Adrenal gland (tissue), 5 donors: ENCODE results near the gene RNF31.

Experiments used
- POLR2A ChIP-seq, 2 donors: fragments of 450-650 bp; IDR thresholded peaks; one replicate each; pipeline ENCODE4 v1.6.1; 2017; ENCODE audit warnings: antibody characterized with exemption in 2 of 2, mild to moderate bottlenecking in 2 of 2, moderate library complexity in 1 of 2
- TF ChIP-seq, protein P1 (sequence below), 6 experiments: fragments of 450-650 bp in 4 of 6; fragments of 200-600 bp in 2 of 6; sonication (generic) in 1 of 6; IDR thresholded peaks; 1 replicate in 5 of 6; 2 replicates in 1 of 6; pipeline versions ENCODE4 v1.5.1 to v1.8.0; 2016 to 2021; ENCODE audit warnings: antibody characterized with exemption in 6 of 6, mild to moderate bottlenecking in 2 of 6, moderate library complexity in 1 of 6
- donor health status: DM: no; HTN: no; CAD: no.

DNA sequence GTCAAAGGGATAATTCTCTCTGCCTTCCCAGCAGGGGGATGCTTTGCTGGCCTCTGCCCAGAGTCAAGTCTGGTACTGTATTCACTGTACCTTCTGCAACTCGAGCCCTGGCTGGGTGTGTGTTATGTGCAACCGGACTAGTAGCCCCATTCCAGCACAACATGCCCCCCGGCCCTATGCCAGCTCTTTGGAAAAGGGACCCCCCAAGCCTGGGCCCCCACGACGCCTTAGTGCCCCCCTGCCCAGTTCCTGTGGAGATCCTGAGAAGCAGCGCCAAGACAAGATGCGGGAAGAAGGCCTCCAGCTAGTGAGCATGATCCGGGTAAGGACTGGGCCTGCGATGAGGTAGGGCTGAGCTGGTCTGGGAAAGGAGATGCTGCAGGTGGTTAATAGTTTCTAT, 3.3 kb downstream of the RNF31 start:
- TF ChIP-seq, protein P1, sequence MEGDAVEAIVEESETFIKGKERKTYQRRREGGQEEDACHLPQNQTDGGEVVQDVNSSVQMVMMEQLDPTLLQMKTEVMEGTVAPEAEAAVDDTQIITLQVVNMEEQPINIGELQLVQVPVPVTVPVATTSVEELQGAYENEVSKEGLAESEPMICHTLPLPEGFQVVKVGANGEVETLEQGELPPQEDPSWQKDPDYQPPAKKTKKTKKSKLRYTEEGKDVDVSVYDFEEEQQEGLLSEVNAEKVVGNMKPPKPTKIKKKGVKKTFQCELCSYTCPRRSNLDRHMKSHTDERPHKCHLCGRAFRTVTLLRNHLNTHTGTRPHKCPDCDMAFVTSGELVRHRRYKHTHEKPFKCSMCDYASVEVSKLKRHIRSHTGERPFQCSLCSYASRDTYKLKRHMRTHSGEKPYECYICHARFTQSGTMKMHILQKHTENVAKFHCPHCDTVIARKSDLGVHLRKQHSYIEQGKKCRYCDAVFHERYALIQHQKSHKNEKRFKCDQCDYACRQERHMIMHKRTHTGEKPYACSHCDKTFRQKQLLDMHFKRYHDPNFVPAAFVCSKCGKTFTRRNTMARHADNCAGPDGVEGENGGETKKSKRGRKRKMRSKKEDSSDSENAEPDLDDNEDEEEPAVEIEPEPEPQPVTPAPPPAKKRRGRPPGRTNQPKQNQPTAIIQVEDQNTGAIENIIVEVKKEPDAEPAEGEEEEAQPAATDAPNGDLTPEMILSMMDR (IDR thresholded peaks at IDR 0.05): no peak
- TF ChIP-seq POLR2A (IDR thresholded peaks at IDR 0.05): no peak
